HEK293 (cell line): ENCODE data around the gene WDR74.

ENCODE experiments used
- GLI4 ChIP-seq: fragments of 450-650 bp; formaldehyde crosslinking; IDR thresholded peaks from 2 replicates; pipeline ENCODE4 v1.5.1; 2016; ENCODE audit warnings: missing biosample characterization, missing genetic modification characterization
- GLIS1 ChIP-seq: fragments of 450-650 bp; formaldehyde crosslinking; IDR thresholded peaks from 2 replicates; pipeline ENCODE4 v1.5.1; 2016; ENCODE audit warnings: missing biosample characterization, missing genetic modification characterization
- HOXD13 ChIP-seq: sonication (generic); formaldehyde crosslinking; IDR thresholded peaks from 2 replicates; pipeline ENCODE4 v1.8.0; 2022; ENCODE audit warnings: missing genetic modification reagents, borderline replicate concordance
- IKZF3 ChIP-seq: fragments of 450-650 bp; IDR thresholded peaks from 2 replicates; pipeline ENCODE4 v1.5.0; 2018; ENCODE audit warnings: missing biosample characterization, mild to moderate bottlenecking, missing genetic modification characterization, moderate library complexity
- INSM2 ChIP-seq: fragments of 450-650 bp; formaldehyde crosslinking; IDR thresholded peaks from 2 replicates; pipeline ENCODE4 v1.5.1; 2016; ENCODE audit warnings: missing biosample characterization, missing genetic modification characterization
- KLF8 ChIP-seq: fragments of 450-650 bp; formaldehyde crosslinking; IDR thresholded peaks from 2 replicates; pipeline ENCODE4 v1.5.1; 2016; ENCODE audit warnings: missing biosample characterization, missing genetic modification characterization
- MEIS1 ChIP-seq: sonication (generic); formaldehyde crosslinking; IDR thresholded peaks from 2 replicates; pipeline ENCODE4 v1.8.1; 2022; ENCODE audit warnings: missing genetic modification reagents, mild to moderate bottlenecking, borderline replicate concordance
- MZF1 ChIP-seq: fragments of 450-650 bp; formaldehyde crosslinking; IDR thresholded peaks from 2 replicates; pipeline ENCODE4 v1.5.1; 2017; ENCODE audit warnings: missing biosample characterization, missing genetic modification characterization, borderline replicate concordance
- PRDM10 ChIP-seq: fragments of 450-650 bp; formaldehyde crosslinking; IDR thresholded peaks from 2 replicates; pipeline ENCODE4 v1.5.1; 2016; ENCODE audit warnings: missing biosample characterization, missing genetic modification characterization
- YY1 ChIP-seq: fragments of 450-650 bp; formaldehyde crosslinking; IDR thresholded peaks from 2 replicates; pipeline ENCODE4 v1.5.1; 2018; ENCODE audit warnings: missing biosample characterization, missing genetic modification characterization
- ZBTB26 ChIP-seq: fragments of 450-650 bp; formaldehyde crosslinking; optimal IDR thresholded peaks from 2 replicates; pipeline ENCODE3; 2016; ENCODE audit warnings: missing biosample characterization, mild to moderate bottlenecking, missing genetic modification characterization
- ZNF23 ChIP-seq: fragments of 450-650 bp; formaldehyde crosslinking; IDR thresholded peaks from 2 replicates; pipeline ENCODE4 v1.5.1; 2016; ENCODE audit warnings: missing biosample characterization, missing genetic modification characterization, borderline replicate concordance
- ZNF26 ChIP-seq: fragments of 450-650 bp; formaldehyde crosslinking; IDR thresholded peaks from 2 replicates; pipeline ENCODE4 v1.5.1; 2016; ENCODE audit warnings: missing biosample characterization, missing genetic modification characterization
- ZNF394 ChIP-seq: fragments of 450-650 bp; formaldehyde crosslinking; IDR thresholded peaks from 2 replicates; pipeline ENCODE4 v1.5.1; 2016; ENCODE audit warnings: missing biosample characterization, missing genetic modification characterization, mild to moderate bottlenecking, moderate library complexity, borderline replicate concordance
- ZNF600 ChIP-seq: fragments of 450-650 bp; formaldehyde crosslinking; IDR thresholded peaks from 2 replicates; pipeline ENCODE4 v1.5.1; 2016; ENCODE audit warnings: missing biosample characterization, missing genetic modification characterization
- ZNF623 ChIP-seq: fragments of 450-650 bp; formaldehyde crosslinking; IDR thresholded peaks from 2 replicates; pipeline ENCODE4 v1.5.1; 2016; ENCODE audit warnings: missing biosample characterization, missing genetic modification characterization
- ZNF626 ChIP-seq: fragments of 450-650 bp; sonication (Bioruptor Pico); formaldehyde crosslinking; IDR thresholded peaks from 2 replicates; pipeline ENCODE4 v1.5.1; 2018; ENCODE audit warnings: missing biosample characterization, missing genetic modification characterization, inconsistent platforms
- ZNF645 ChIP-seq: fragments of 450-650 bp; formaldehyde crosslinking; IDR thresholded peaks from 2 replicates; pipeline ENCODE4; 2016; ENCODE audit warnings: missing biosample characterization, missing genetic modification characterization
- ZNF654 ChIP-seq: fragments of 450-650 bp; formaldehyde crosslinking; IDR thresholded peaks from 2 replicates; pipeline ENCODE4 v1.5.1; 2016; ENCODE audit warnings: low read depth, missing biosample characterization, missing genetic modification characterization
- ZNF837 ChIP-seq: fragments of 450-650 bp; formaldehyde crosslinking; IDR thresholded peaks from 2 replicates; pipeline ENCODE4 v1.5.1; 2016; ENCODE audit warnings: missing biosample characterization, missing genetic modification characterization
- ZNF843 ChIP-seq: fragments of 450-650 bp; formaldehyde crosslinking; IDR thresholded peaks from 2 replicates; pipeline ENCODE4 v1.5.1; 2016; ENCODE audit warnings: missing biosample characterization, missing genetic modification characterization
- ZSCAN30 ChIP-seq: fragments of 450-650 bp; IDR thresholded peaks from 2 replicates; pipeline ENCODE4 v1.5.1; 2018; ENCODE audit warnings: missing biosample characterization, mild to moderate bottlenecking, missing genetic modification characterization, moderate library complexity

Gene WDR74

GRCh38 chr11:62880803-62881578, 41.6 kb upstream of the WDR74 start, which contains the start of gene SLC3A2 (continued):
- peak; percentile 96 for TF ChIP-seq PRDM10 (tag by site-specific recombination)
- TF ChIP-seq INSM2 (tag by site-specific recombination), result peak; percentile 50; the same call in 1 of the 2 replicates
- no peak for TF ChIP-seq IKZF3 (tag by site-specific recombination)
- TF ChIP-seq YY1 (tag by site-specific recombination), result peak; percentile 85; the same call in 1 of the 2 replicates
- 0 out of 2 replicates have a peak, but pooled peaks have one; percentile 50 for TF ChIP-seq ZNF837
- TF ChIP-seq ZNF394 (tag by site-specific recombination), result peak; percentile 63; the same call in 1 of the 2 replicates
- TF ChIP-seq HOXD13, result 0 out of 2 replicates have a peak, but pooled peaks have one; percentile 6
- TF ChIP-seq ZSCAN30, result peak; percentile 50
- peak; percentile 60; the same call in 1 of the 2 replicates for TF ChIP-seq ZNF843 (tag by site-specific recombination)
- TF ChIP-seq KLF8 (tag by site-specific recombination), result peak; percentile 85; the same call in 1 of the 2 replicates
- no peak for TF ChIP-seq GLIS1
- 0 out of 2 replicates have a peak, but pooled peaks have one; percentile 23 for TF ChIP-seq MEIS1 (CRISPR knock-in tag)
- peak; percentile 78; the same call in 1 of the 2 replicates for TF ChIP-seq GLI4 (tag by site-specific recombination)
- TF ChIP-seq ZBTB26 (tag by site-specific recombination), result peak; percentile 94
- peak; percentile 8; the same call in 1 of the 2 replicates for TF ChIP-seq ZNF623 (tag by site-specific recombination)
- TF ChIP-seq ZNF23 (tag by site-specific recombination), result peak; percentile 47; the same call in 1 of the 2 replicates
- peak; percentile 16; the same call in 1 of the 2 replicates for TF ChIP-seq ZNF654 (tag by site-specific recombination)
- no peak for TF ChIP-seq ZNF26 (tag by site-specific recombination)
- TF ChIP-seq ZNF626 (tag by site-specific recombination), result no peak
- peak; percentile 72 for TF ChIP-seq ZNF600 (tag by site-specific recombination)
- no peak; the same call in 1 of the 2 replicates for TF ChIP-seq ZNF645 (tag by site-specific recombination)
- TF ChIP-seq MZF1, result no peak
